ENCODE results near the gene PDGFRA. TPM values are rescaled to one million over a fixed set of nuclear protein-coding genes. Genes with fewer than 3 reads are reported as not detected.

The PDGFRA gene
- total and polyA plus RNA-seq, 10 of the 15 experiments (the other 5 are each of a cell fraction or from before 2014, with no cell fraction given) = 0.01 to 0.28 (median 0.06) TPM; not detected in 5

DNA sequence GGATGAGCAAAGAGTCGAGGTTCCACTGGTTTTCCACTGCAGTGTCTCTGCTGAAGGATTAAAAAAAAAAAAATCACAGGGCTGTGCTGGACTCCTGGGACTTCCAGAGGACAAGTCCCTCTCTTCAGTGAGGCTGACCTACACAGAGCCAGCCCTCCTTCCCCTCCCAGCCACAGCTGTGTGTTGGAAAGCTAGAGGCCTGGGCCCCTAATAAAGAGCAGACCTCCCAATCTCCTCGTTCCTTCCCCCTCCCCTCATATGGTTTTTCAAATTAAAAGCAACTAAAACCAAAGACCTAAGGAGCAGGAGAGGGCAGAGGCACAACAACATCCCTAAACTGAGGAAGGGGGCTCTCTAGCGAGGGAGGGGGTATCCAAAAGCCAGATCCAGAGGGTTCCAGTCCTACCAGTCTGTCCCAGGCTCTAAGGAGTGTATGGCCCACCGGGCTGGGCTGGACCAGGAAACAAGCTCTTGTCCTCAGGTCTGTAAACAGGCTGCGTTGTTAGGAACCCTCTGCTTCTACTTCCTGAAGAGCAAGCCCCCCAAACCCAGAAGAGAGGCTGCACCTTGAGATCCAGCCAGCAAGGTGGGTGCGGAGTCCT is 4.0 kb upstream of the PDGFRA start:
- Histone ChIP-seq H3K4me2 (ENCODE audit: control insufficient read depth, insufficient read depth) (no peak overlapping the region), H3K4me1 (ENCODE audit: control insufficient read depth, insufficient read depth, low read length) (peaks cover 3% of the 10 kb centered on the region; the same call in 1 of the 2 replicates), H3K79me2 (ENCODE audit: control insufficient read depth, insufficient read depth, low read length) (no peaks in the 10 kb centered on the region), H3K27ac (ENCODE audit: control insufficient read depth, insufficient read depth) (no peak overlapping the region), H3K4me3 (no peak overlapping the region), H4K20me1 (ENCODE audit: control insufficient read depth, insufficient read depth) (no peaks in the 10 kb centered on the region), H3K9ac (ENCODE audit: control insufficient read depth, insufficient read depth, low read length) (no peak overlapping the region), H3K27me3 (replicated peaks in 1 of 2; ENCODE audit: control insufficient read depth in 2 of 2, insufficient read depth in 2 of 2, low read length in 1 of 2) (peaks cover 16 to 17% of the 10 kb centered on the region in 2 experiments), H3K36me3 (ENCODE audit: control insufficient read depth in 2 of 2, insufficient read depth in 2 of 2, low read length in 1 of 2) (no peaks in the 10 kb centered on the region), H3K9me3 (replicated peaks; ENCODE audit: control insufficient read depth, insufficient read depth, low read length) (no peaks in the 10 kb centered on the region), H2AFZ (ENCODE audit: control insufficient read depth, low read depth, low read length) (no peak overlapping the region)
- RAD21 ChIA-PET (ENCODE audit: unreplicated experiment) = no interaction called here
- DNase-seq (ENCODE audit: low read depth, low spot score) (no peak), ATAC-seq (no peak), FAIRE-seq (no peak)
- CTCF ChIA-PET = interaction anchor here (0.9 to 2.3 kb wide), 3 partner anchors 9 to 1210 kb away, joined by 3 to 6 read pairs (median 6); no protein-coding TSS in a partner anchor
- POLR2A ChIA-PET = no interaction called here
- in situ Hi-C loops (cut with MboI) (loop anchor here (5.0 to 10.0 kb wide), 5 partner anchors 298 to 1848 kb away; no protein-coding TSS in a partner anchor), intact Hi-C loops (cut with micrococcal nuclease; ENCODE audit: unreplicated experiment) (loop anchor here (5.0 kb wide), 1 partner anchor 518 kb away; no protein-coding TSS in a partner anchor)
- SMC1A ChIA-PET (ENCODE audit: uncharacterized antibody, unreplicated experiment) = no interaction called here
- WGBS (ENCODE audit: insufficient coverage, insufficient replicate concordance, low lambda C conversion rate, missing lambda C conversion rate) = 38% methylated on average over 6 of the region's 6 CpGs
- BruUV-seq (replicated peaks) = no TSS peak
- TF ChIP-seq, protein P1, sequence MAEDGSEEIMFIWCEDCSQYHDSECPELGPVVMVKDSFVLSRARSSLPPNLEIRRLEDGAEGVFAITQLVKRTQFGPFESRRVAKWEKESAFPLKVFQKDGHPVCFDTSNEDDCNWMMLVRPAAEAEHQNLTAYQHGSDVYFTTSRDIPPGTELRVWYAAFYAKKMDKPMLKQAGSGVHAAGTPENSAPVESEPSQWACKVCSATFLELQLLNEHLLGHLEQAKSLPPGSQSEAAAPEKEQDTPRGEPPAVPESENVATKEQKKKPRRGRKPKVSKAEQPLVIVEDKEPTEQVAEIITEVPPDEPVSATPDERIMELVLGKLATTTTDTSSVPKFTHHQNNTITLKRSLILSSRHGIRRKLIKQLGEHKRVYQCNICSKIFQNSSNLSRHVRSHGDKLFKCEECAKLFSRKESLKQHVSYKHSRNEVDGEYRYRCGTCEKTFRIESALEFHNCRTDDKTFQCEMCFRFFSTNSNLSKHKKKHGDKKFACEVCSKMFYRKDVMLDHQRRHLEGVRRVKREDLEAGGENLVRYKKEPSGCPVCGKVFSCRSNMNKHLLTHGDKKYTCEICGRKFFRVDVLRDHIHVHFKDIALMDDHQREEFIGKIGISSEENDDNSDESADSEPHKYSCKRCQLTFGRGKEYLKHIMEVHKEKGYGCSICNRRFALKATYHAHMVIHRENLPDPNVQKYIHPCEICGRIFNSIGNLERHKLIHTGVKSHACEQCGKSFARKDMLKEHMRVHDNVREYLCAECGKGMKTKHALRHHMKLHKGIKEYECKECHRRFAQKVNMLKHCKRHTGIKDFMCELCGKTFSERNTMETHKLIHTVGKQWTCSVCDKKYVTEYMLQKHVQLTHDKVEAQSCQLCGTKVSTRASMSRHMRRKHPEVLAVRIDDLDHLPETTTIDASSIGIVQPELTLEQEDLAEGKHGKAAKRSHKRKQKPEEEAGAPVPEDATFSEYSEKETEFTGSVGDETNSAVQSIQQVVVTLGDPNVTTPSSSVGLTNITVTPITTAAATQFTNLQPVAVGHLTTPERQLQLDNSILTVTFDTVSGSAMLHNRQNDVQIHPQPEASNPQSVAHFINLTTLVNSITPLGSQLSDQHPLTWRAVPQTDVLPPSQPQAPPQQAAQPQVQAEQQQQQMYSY (CRISPR knock-in tag; IDR thresholded peaks at IDR 0.05) = no peak
- TF ChIP-seq TARDBP (IDR thresholded peaks at IDR 0.05; ENCODE audit: borderline replicate concordance) (no peak), RAD51 (IDR thresholded peaks at IDR 0.05) (no peak), SP1 (IDR thresholded peaks at IDR 0.05; ENCODE audit: low read depth, low read length) (no peak), KAT2A (conservative IDR thresholded peaks at IDR 0.05; ENCODE audit: control insufficient read depth, low read depth, low read length) (no peak), HDAC2 (IDR thresholded peaks at IDR 0.05) (no peak), MXI1 (IDR thresholded peaks at IDR 0.05; ENCODE audit: low read depth, low read length) (no peak)
- TF ChIP-seq, protein P2, sequence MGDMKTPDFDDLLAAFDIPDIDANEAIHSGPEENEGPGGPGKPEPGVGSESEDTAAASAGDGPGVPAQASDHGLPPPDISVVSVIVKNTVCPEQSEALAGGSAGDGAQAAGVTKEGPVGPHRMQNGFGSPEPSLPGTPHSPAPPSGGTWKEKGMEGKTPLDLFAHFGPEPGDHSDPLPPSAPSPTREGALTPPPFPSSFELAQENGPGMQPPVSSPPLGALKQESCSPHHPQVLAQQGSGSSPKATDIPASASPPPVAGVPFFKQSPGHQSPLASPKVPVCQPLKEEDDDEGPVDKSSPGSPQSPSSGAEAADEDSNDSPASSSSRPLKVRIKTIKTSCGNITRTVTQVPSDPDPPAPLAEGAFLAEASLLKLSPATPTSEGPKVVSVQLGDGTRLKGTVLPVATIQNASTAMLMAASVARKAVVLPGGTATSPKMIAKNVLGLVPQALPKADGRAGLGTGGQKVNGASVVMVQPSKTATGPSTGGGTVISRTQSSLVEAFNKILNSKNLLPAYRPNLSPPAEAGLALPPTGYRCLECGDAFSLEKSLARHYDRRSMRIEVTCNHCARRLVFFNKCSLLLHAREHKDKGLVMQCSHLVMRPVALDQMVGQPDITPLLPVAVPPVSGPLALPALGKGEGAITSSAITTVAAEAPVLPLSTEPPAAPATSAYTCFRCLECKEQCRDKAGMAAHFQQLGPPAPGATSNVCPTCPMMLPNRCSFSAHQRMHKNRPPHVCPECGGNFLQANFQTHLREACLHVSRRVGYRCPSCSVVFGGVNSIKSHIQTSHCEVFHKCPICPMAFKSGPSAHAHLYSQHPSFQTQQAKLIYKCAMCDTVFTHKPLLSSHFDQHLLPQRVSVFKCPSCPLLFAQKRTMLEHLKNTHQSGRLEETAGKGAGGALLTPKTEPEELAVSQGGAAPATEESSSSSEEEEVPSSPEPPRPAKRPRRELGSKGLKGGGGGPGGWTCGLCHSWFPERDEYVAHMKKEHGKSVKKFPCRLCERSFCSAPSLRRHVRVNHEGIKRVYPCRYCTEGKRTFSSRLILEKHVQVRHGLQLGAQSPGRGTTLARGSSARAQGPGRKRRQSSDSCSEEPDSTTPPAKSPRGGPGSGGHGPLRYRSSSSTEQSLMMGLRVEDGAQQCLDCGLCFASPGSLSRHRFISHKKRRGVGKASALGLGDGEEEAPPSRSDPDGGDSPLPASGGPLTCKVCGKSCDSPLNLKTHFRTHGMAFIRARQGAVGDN (IDR thresholded peaks at IDR 0.05) = no peak
- TF ChIP-seq, protein P3, sequence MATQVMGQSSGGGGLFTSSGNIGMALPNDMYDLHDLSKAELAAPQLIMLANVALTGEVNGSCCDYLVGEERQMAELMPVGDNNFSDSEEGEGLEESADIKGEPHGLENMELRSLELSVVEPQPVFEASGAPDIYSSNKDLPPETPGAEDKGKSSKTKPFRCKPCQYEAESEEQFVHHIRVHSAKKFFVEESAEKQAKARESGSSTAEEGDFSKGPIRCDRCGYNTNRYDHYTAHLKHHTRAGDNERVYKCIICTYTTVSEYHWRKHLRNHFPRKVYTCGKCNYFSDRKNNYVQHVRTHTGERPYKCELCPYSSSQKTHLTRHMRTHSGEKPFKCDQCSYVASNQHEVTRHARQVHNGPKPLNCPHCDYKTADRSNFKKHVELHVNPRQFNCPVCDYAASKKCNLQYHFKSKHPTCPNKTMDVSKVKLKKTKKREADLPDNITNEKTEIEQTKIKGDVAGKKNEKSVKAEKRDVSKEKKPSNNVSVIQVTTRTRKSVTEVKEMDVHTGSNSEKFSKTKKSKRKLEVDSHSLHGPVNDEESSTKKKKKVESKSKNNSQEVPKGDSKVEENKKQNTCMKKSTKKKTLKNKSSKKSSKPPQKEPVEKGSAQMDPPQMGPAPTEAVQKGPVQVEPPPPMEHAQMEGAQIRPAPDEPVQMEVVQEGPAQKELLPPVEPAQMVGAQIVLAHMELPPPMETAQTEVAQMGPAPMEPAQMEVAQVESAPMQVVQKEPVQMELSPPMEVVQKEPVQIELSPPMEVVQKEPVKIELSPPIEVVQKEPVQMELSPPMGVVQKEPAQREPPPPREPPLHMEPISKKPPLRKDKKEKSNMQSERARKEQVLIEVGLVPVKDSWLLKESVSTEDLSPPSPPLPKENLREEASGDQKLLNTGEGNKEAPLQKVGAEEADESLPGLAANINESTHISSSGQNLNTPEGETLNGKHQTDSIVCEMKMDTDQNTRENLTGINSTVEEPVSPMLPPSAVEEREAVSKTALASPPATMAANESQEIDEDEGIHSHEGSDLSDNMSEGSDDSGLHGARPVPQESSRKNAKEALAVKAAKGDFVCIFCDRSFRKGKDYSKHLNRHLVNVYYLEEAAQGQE (IDR thresholded peaks at IDR 0.05; ENCODE audit: low read depth, low read length) = no peak
